Measurements from ENCODE around the gene MASP1.

MASP1 gene

DNA sequence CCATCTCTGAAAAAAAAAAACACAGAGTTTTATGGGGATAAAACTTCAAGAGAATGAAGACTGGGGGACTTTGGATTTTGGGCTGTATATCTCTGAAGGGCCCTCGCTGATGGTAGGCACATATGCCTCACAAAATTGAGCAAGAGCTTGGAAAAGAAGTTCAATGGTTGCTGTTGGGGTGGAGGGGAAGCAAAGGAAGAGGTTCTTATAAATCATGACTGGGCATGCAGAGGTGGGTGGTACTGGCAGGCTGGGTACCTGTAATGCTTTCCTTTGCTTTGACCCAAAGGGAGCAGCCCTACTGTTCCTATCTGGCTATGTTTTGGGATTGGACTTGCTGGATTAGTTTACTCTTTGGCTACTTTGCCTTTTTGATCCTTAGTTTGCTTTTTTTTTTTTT lies 100.3 kb downstream of the MASP1 start:
- in situ Hi-C loops (cut with MboI; ENCODE audit: low pct_unique_long_range_greater_than_20kb, low sequenced_read_pairs, unreplicated experiment), result no loop called here
- DNase-seq (ENCODE audit: low spot score), result no peak
- TF ChIP-seq, protein P1, sequence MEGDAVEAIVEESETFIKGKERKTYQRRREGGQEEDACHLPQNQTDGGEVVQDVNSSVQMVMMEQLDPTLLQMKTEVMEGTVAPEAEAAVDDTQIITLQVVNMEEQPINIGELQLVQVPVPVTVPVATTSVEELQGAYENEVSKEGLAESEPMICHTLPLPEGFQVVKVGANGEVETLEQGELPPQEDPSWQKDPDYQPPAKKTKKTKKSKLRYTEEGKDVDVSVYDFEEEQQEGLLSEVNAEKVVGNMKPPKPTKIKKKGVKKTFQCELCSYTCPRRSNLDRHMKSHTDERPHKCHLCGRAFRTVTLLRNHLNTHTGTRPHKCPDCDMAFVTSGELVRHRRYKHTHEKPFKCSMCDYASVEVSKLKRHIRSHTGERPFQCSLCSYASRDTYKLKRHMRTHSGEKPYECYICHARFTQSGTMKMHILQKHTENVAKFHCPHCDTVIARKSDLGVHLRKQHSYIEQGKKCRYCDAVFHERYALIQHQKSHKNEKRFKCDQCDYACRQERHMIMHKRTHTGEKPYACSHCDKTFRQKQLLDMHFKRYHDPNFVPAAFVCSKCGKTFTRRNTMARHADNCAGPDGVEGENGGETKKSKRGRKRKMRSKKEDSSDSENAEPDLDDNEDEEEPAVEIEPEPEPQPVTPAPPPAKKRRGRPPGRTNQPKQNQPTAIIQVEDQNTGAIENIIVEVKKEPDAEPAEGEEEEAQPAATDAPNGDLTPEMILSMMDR (IDR thresholded peaks at IDR 0.05; ENCODE audit: extremely low read depth, insufficient read depth, missing control alignments), result no peak

DNA sequence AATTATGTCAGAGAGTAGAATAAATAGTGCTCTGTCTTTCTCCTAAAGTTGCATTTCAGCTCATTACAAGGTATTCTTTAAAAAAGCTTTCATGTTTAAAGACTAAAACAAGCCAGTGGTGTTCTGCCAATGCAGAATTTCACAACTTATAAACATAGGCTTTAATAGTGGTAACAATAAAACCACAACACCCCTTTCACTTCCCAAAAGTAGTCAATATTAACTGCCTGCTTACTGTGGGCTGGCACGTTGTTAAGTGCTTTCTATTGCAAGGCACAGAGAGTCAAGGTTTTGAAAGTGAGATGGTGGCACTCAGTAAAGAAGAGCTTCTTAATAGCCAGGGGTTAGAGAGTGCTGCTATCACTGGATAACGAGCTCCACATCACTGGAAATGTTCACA lies 102.6 kb downstream of the MASP1 start:
- DNase-seq (ENCODE audit: low spot score), result no peak
- TF ChIP-seq, protein P1 (IDR thresholded peaks at IDR 0.05; ENCODE audit: extremely low read depth, insufficient read depth, missing control alignments), result no peak
- in situ Hi-C loops (cut with MboI; ENCODE audit: low pct_unique_long_range_greater_than_20kb, low sequenced_read_pairs, unreplicated experiment), result no loop called here

DNA sequence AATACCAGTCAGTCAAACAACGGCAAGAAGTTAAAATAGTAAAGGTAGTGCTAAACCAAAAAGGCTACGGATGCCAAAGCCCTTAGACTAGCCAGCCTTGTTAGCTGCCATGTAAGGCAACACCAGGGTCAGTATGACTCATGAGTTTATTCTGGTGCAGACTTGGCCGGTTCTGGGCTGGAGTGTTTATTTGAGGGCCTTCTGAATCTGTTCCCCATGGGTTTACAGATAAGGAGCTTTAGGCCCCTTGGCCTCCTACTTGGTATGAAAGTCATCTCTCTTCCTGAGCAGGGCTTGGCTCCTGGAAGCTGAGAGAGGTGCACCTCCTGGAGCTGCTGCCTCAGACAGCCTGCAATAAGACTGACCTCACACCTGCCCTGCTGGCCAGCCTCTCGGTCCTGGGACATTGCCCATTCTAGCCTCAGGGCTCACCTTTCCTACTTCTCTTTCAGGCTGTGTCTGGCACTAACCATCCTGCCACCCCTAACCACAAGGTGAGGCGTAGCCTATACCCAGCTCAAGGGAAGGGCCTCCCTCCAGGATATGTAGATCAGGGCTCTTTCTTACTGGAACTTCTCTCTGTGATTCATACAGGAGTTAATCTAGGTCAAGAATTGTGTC lies 104.6 kb downstream of the MASP1 start:
- no peak for DNase-seq (ENCODE audit: low spot score)
- in situ Hi-C loops (cut with MboI; ENCODE audit: low pct_unique_long_range_greater_than_20kb, low sequenced_read_pairs, unreplicated experiment), result no loop called here

DNA sequence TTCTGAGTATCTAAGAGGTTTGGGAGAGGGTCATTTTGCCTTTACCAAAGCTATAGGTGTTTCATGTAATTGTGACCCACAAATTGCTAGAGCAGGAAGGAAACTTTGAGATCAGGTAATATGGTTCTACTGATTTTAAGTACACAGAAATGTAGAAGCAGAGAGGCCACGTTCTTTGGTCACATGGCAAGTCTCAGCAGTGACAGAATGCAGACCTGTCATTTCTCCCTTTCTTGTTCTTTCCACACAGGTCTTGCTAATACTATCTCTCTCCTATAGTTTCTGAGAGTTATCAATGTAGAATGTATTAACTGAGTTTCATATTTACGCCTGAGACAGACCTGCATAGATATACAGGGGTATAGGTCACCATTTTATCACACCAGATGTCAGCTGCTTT lies 105.2 kb downstream of the MASP1 start:
- in situ Hi-C loops (cut with MboI; ENCODE audit: low pct_unique_long_range_greater_than_20kb, low sequenced_read_pairs, unreplicated experiment), result no loop called here
- no peak for DNase-seq (ENCODE audit: low spot score)
- TF ChIP-seq, protein P1 (IDR thresholded peaks at IDR 0.05; ENCODE audit: extremely low read depth, insufficient read depth, missing control alignments), result no peak

More for the DNA sequence above, 104.6 kb downstream of the MASP1 start:
- TF ChIP-seq, protein P1 (IDR thresholded peaks at IDR 0.05; ENCODE audit: extremely low read depth, insufficient read depth, missing control alignments), result no peak

DNA sequence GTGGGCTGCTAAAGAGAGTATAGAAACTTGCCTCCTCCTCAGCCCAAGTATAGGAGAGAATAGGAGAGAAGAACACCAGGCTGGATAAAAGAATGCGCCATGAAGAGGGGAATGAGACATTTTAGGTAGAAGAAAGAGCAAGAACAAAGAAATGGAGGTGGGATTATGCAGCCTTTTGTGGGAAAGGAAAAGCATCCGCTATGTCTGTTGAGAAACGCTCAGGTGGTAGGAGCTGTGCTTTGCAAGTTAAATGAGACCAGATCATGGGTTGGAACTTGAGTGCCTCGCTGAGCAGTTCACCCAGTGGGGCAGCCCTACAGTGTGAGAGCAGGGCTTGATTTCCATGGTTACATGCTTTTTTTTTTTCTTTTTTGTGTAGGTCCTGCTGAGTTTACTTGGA lies 105.8 kb downstream of the MASP1 start:
- TF ChIP-seq, protein P1 (IDR thresholded peaks at IDR 0.05; ENCODE audit: extremely low read depth, insufficient read depth, missing control alignments), result no peak
- no peak for DNase-seq (ENCODE audit: low spot score)
- in situ Hi-C loops (cut with MboI; ENCODE audit: low pct_unique_long_range_greater_than_20kb, low sequenced_read_pairs, unreplicated experiment), result no loop called here
